Measurements from ENCODE around the gene TMEM54. TPM values are rescaled to one million over a fixed set of nuclear protein-coding genes. Genes with fewer than 3 reads are reported as not detected.
A peak's percentile ranks its signal among the peaks of the same experiment; 100 is the strongest.

Gene TMEM54
- total RNA-seq, 1 donor from 2014 or later, result 8.0 TPM

GRCh38 chr1:32891241-32891570 lies 10.0 kb downstream of the TMEM54 start:
- peaks cover 4% of the 10 kb centered on the region for H3K4me1 Mint-ChIP-seq (ENCODE audit: low read depth, unreplicated experiment)
- Histone ChIP-seq H4K20me1 (ENCODE audit: insufficient read depth, low read length) (no peaks in the 10 kb centered on the region), H2AFZ (ENCODE audit: low read depth, low read length) (no peak overlapping the region), H3K9ac (ENCODE audit: low read length) (no peak overlapping the region), H3K36me3 (ENCODE audit: insufficient read depth, low read length) (no peaks in the 10 kb centered on the region), H3K4me1 (ENCODE audit: insufficient read depth, low read length) (no peaks in the 10 kb centered on the region), H3K27ac (ENCODE audit: low read depth, low read length) (no peak overlapping the region), H3K4me3 (ENCODE audit: insufficient read depth, low read depth, low read length) (no peak overlapping the region), H3K4me2 (ENCODE audit: low read length) (no peak overlapping the region), H3K27me3 (ENCODE audit: insufficient read depth, low read length) (peaks cover 32% of the 10 kb centered on the region), H3K9me3 (ENCODE audit: insufficient read depth, low read depth, low read length) (no peaks in the 10 kb centered on the region), H3K79me2 (ENCODE audit: insufficient read depth, low read length) (no peaks in the 10 kb centered on the region)
- H3K9me3 Mint-ChIP-seq (ENCODE audit: unreplicated experiment), result no peaks in the 10 kb centered on the region
- DNase-seq (ENCODE audit: low read depth), result peak; percentile 18
- no peak overlapping the region for H3K4me3 Mint-ChIP-seq (ENCODE audit: unreplicated experiment)
- TF ChIP-seq EZH2 (IDR thresholded peaks at IDR 0.05; ENCODE audit: insufficient read depth, low read length) (no peak), CTCF (IDR thresholded peaks at IDR 0.05; ENCODE audit: insufficient read depth, low read depth, low read length) (no peak)
- peaks cover 73% of the 10 kb centered on the region for H3K27me3 Mint-ChIP-seq (ENCODE audit: low read depth, unreplicated experiment)
- H3K27ac Mint-ChIP-seq (ENCODE audit: unreplicated experiment), result no peak overlapping the region
- FAIRE-seq, result no peak
- peaks cover 7% of the 10 kb centered on the region for H3K36me3 Mint-ChIP-seq (ENCODE audit: low read depth, unreplicated experiment)

- no peaks in the 10 kb centered on the region for H3K79me2 ChIP-seq (ENCODE audit: insufficient read depth, low read length)
- H3K27me3 ChIP-seq (ENCODE audit: insufficient read depth, low read length), result peaks cover 36% of the 10 kb centered on the region
- no peak overlapping the region for H3K9ac ChIP-seq (ENCODE audit: low read length)
- no peaks in the 10 kb centered on the region for H3K9me3 ChIP-seq (ENCODE audit: insufficient read depth, low read depth, low read length)
- H3K36me3 ChIP-seq (ENCODE audit: insufficient read depth, low read length), result no peaks in the 10 kb centered on the region
- no peak overlapping the region for H3K4me2 ChIP-seq (ENCODE audit: low read length)
- H3K4me3 ChIP-seq (ENCODE audit: insufficient read depth, low read depth, low read length), result no peak overlapping the region
- FAIRE-seq (no peak), DNase-seq (ENCODE audit: low read depth) (no peak)
- no peak overlapping the region for H2AFZ ChIP-seq (ENCODE audit: low read depth, low read length)
- H3K27ac ChIP-seq (ENCODE audit: low read depth, low read length), result no peak overlapping the region
- no peak overlapping the region for H3K27ac Mint-ChIP-seq (ENCODE audit: unreplicated experiment)
- peaks cover 70% of the 10 kb centered on the region for H3K27me3 Mint-ChIP-seq (ENCODE audit: low read depth, unreplicated experiment)
- H3K4me1 ChIP-seq (ENCODE audit: insufficient read depth, low read length), result no peaks in the 10 kb centered on the region
- no peak overlapping the region for H3K4me3 Mint-ChIP-seq (ENCODE audit: unreplicated experiment)
- peaks cover 5% of the 10 kb centered on the region for H3K36me3 Mint-ChIP-seq (ENCODE audit: low read depth, unreplicated experiment)
- H3K9me3 Mint-ChIP-seq (ENCODE audit: unreplicated experiment), result no peaks in the 10 kb centered on the region
- peaks cover 4% of the 10 kb centered on the region for H3K4me1 Mint-ChIP-seq (ENCODE audit: low read depth, unreplicated experiment)
- TF ChIP-seq CTCF (IDR thresholded peaks at IDR 0.05; ENCODE audit: insufficient read depth, low read depth, low read length) (no peak), EZH2 (IDR thresholded peaks at IDR 0.05; ENCODE audit: insufficient read depth, low read length) (no peak)
- H4K20me1 ChIP-seq (ENCODE audit: insufficient read depth, low read length), result no peaks in the 10 kb centered on the region
Observed at GRCh38 chr1:32890516-32891240, 10.5 kb downstream of the TMEM54 start.

- Mint-ChIP-seq H3K9me3 (ENCODE audit: unreplicated experiment) (peaks cover 2% of the 10 kb centered on the region), H3K4me1 (ENCODE audit: low read depth, unreplicated experiment) (peaks cover 4% of the 10 kb centered on the region), H3K27ac (ENCODE audit: unreplicated experiment) (no peak overlapping the region), H3K27me3 (ENCODE audit: low read depth, unreplicated experiment) (peaks cover 74% of the 10 kb centered on the region), H3K36me3 (ENCODE audit: low read depth, unreplicated experiment) (peaks cover 5% of the 10 kb centered on the region), H3K4me3 (ENCODE audit: unreplicated experiment) (no peak overlapping the region)
- no peak overlapping the region for H3K4me2 ChIP-seq (ENCODE audit: low read length)
- no peak overlapping the region for H2AFZ ChIP-seq (ENCODE audit: low read depth, low read length)
- H3K4me1 ChIP-seq (ENCODE audit: insufficient read depth, low read length), result no peaks in the 10 kb centered on the region
- H3K36me3 ChIP-seq (ENCODE audit: insufficient read depth, low read length), result no peaks in the 10 kb centered on the region
- H3K27ac ChIP-seq (ENCODE audit: low read depth, low read length), result no peak overlapping the region
- FAIRE-seq, result no peak
- no peaks in the 10 kb centered on the region for H3K79me2 ChIP-seq (ENCODE audit: insufficient read depth, low read length)
- no peak overlapping the region for H3K4me3 ChIP-seq (ENCODE audit: insufficient read depth, low read depth, low read length)
- no peaks in the 10 kb centered on the region for H4K20me1 ChIP-seq (ENCODE audit: insufficient read depth, low read length)
- DNase-seq (ENCODE audit: low read depth), result no peak
- H3K9me3 ChIP-seq (ENCODE audit: insufficient read depth, low read depth, low read length), result no peaks in the 10 kb centered on the region
- no peak overlapping the region for H3K9ac ChIP-seq (ENCODE audit: low read length)
- peaks cover 42% of the 10 kb centered on the region for H3K27me3 ChIP-seq (ENCODE audit: insufficient read depth, low read length)
- TF ChIP-seq EZH2 (IDR thresholded peaks at IDR 0.05; ENCODE audit: insufficient read depth, low read length) (no peak), CTCF (IDR thresholded peaks at IDR 0.05; ENCODE audit: insufficient read depth, low read depth, low read length) (no peak)
Observed at GRCh38 chr1:32889731-32890278, 11.4 kb downstream of the TMEM54 start.
